GM19438 (cell line): ENCODE results near the gene RASGRF2.

Experiments used
- ATAC-seq: cut with Tn5 transposase; IDR thresholded peaks from one replicate; pipeline ENCODE4 v1.9.1; 2021; ENCODE audit warnings: low read depth; ENCODE audit not compliant: unreplicated experiment

The RASGRF2 gene

GRCh38 chr5:80959768-80960442, at the start of gene RASGRF2:
RASGRF2 (plus strand) TSS chr5:80960363; CDS start chr5:80960739, 376 bp downstream.
- no peak for ATAC-seq

GRCh38 chr5:80912479-80912878, 47.7 kb upstream of the RASGRF2 start:
- no peak for ATAC-seq

- no peak for ATAC-seq
Observed at GRCh38 chr5:80915716-80916115, 44.4 kb upstream of the RASGRF2 start.

- ATAC-seq, result no peak
Observed at GRCh38 chr5:80916676-80917075, 43.5 kb upstream of the RASGRF2 start.

- ATAC-seq, result no peak
Observed at GRCh38 chr5:80917631-80918030, 42.5 kb upstream of the RASGRF2 start.

- no peak for ATAC-seq
Observed at GRCh38 chr5:80919678-80920196, 40.4 kb upstream of the RASGRF2 start.

GRCh38 chr5:80920333-80920732, 39.8 kb upstream of the RASGRF2 start:
- no peak for ATAC-seq

GRCh38 chr5:80921026-80921425, 39.1 kb upstream of the RASGRF2 start:
- no peak for ATAC-seq

GRCh38 chr5:80925931-80926330, 34.2 kb upstream of the RASGRF2 start:
- ATAC-seq, result no peak

GRCh38 chr5:80926536-80926935, 33.6 kb upstream of the RASGRF2 start:
- no peak for ATAC-seq

- ATAC-seq, result no peak
Observed at GRCh38 chr5:80926979-80927656, 33.0 kb upstream of the RASGRF2 start.

- no peak for ATAC-seq
Observed at GRCh38 chr5:80928073-80928472, 32.1 kb upstream of the RASGRF2 start.

GRCh38 chr5:80930940-80931339, 29.2 kb upstream of the RASGRF2 start:
- no peak for ATAC-seq

- ATAC-seq, result no peak
Observed at GRCh38 chr5:80931411-80931810, 28.8 kb upstream of the RASGRF2 start.

GRCh38 chr5:80933036-80933435, 27.1 kb upstream of the RASGRF2 start:
- no peak for ATAC-seq

- ATAC-seq, result no peak
Observed at GRCh38 chr5:80934751-80935150, 25.4 kb upstream of the RASGRF2 start.

- no peak for ATAC-seq
Observed at GRCh38 chr5:80935811-80936385, 24.3 kb upstream of the RASGRF2 start.

GRCh38 chr5:80936881-80937280, 23.3 kb upstream of the RASGRF2 start:
- ATAC-seq, result no peak

- no peak for ATAC-seq
Observed at GRCh38 chr5:80937584-80938356, 22.4 kb upstream of the RASGRF2 start.

- no peak for ATAC-seq
Observed at GRCh38 chr5:80941496-80941895, 18.7 kb upstream of the RASGRF2 start.

- ATAC-seq, result no peak
Observed at GRCh38 chr5:80951366-80951765, 8.8 kb upstream of the RASGRF2 start.
